Astrocyte (in vitro differentiated cells and primary cell): ENCODE data around the gene GNPDA2.

Source experiments
- EZH2 ChIP-seq: IDR thresholded peaks from 2 replicates; pipeline ENCODE4 v1.6.1; 2012; ENCODE audit warnings: mild to moderate bottlenecking, low read length, inconsistent platforms; ENCODE audit not compliant: insufficient read depth
- TF ChIP-seq, protein P1 (sequence below): IDR thresholded peaks from 2 replicates; pipeline ENCODE4 v1.5.1; 2011; ENCODE audit warnings: low read depth, mild to moderate bottlenecking, inconsistent platforms, low read length, moderate library complexity; ENCODE audit not compliant: insufficient read depth

DNA sequence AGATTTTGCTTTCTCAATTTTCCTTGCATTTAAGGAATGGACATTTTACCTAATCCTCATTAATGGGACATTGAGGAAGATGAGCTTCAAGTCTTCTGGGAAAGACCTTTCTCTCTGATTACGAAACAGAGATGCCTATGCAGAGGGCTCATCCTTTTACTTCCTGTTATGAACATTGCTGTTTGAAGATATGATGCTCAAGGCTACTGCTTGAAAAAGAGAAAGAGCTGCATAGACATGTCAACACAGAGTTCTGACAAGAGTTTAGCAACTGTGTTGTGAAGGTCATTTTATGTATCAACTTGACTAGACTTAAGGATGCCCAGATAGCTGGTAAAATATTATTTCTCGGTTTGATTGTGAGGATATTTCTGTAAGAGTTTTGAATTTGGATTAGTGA is 13.8 kb upstream of the GNPDA2 start:
- TF ChIP-seq, protein P1, sequence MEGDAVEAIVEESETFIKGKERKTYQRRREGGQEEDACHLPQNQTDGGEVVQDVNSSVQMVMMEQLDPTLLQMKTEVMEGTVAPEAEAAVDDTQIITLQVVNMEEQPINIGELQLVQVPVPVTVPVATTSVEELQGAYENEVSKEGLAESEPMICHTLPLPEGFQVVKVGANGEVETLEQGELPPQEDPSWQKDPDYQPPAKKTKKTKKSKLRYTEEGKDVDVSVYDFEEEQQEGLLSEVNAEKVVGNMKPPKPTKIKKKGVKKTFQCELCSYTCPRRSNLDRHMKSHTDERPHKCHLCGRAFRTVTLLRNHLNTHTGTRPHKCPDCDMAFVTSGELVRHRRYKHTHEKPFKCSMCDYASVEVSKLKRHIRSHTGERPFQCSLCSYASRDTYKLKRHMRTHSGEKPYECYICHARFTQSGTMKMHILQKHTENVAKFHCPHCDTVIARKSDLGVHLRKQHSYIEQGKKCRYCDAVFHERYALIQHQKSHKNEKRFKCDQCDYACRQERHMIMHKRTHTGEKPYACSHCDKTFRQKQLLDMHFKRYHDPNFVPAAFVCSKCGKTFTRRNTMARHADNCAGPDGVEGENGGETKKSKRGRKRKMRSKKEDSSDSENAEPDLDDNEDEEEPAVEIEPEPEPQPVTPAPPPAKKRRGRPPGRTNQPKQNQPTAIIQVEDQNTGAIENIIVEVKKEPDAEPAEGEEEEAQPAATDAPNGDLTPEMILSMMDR, result no peak
- TF ChIP-seq EZH2, result no peak
